Activated CD8-positive, alpha-beta T cell treated with anti-CD3 and anti-CD28 coated beads for 36 hours (primary cell): ENCODE measurements around the gene NAA38. TPM values are rescaled to one million over a fixed set of nuclear protein-coding genes. Genes with fewer than 3 reads are reported as not detected.

Experiments used
- ATAC-seq: fragments of 200-7000 bp; cut with Tn5 transposase; one replicate; pipeline ENCODE4 v1.10.0; 2021; ENCODE audit warnings: mild to moderate bottlenecking, moderate library complexity
- CTCF ChIA-PET: fragments of 350-600 bp; sonication (Branson Sonifier 250); formaldehyde crosslinking; loops from one replicate; lab custom pipeline; 2021; ENCODE audit warnings: antibody characterized with exemption; lab: Charles Lee
- POLR2A ChIA-PET: fragments of 350-600 bp; sonication (Branson Sonifier 250); formaldehyde crosslinking; loops from one replicate; lab custom pipeline; 2021; ENCODE audit warnings: antibody characterized with exemption; lab: Charles Lee
- DNase-seq: peaks from one replicate; pipeline ENCODE4 v3.0.0-alpha.2; 2020
- H3K27ac Mint-ChIP-seq: one replicate; pipeline ENCODE4 v1.8.0; 2021; ENCODE audit warnings: mild to moderate bottlenecking, mixed read lengths
- H3K27me3 Mint-ChIP-seq: one replicate; pipeline ENCODE4 v1.8.0; 2021; ENCODE audit warnings: mixed read lengths
- H3K36me3 Mint-ChIP-seq: one replicate; pipeline ENCODE4 v1.8.0; 2021; ENCODE audit warnings: low read depth, mixed read lengths
- H3K4me1 Mint-ChIP-seq: one replicate; pipeline ENCODE4 v1.8.0; 2021; ENCODE audit warnings: low read depth, mixed read lengths
- H3K4me3 Mint-ChIP-seq: one replicate; pipeline ENCODE4 v1.8.0; 2021; ENCODE audit warnings: mild to moderate bottlenecking, moderate library complexity, mixed read lengths
- H3K9me3 Mint-ChIP-seq: one replicate; pipeline ENCODE4 v1.8.0; 2021; ENCODE audit warnings: mixed read lengths
- intact Hi-C: fragments of 100-400 bp; cut with micrococcal nuclease; formaldehyde crosslinking; loops from one replicate; pipeline ENCODE4 v1.10.0; 2022
- total RNA-seq, 2 experiments: library from RNA; stranded (reverse); gene quantifications; one replicate each; pipeline ENCODE4 v1.2.3, GENCODE V29; 2021
- TF ChIP-seq, protein P1 (sequence below): fragments of 200-600 bp; IDR thresholded peaks from one replicate; pipeline ENCODE4 v1.8.0; 2022; ENCODE audit warnings: antibody characterized with exemption, mild to moderate bottlenecking

NAA38 gene
- total RNA-seq, 2 experiments from 2014 or later = 72.8 to 77.2 TPM

DNA sequence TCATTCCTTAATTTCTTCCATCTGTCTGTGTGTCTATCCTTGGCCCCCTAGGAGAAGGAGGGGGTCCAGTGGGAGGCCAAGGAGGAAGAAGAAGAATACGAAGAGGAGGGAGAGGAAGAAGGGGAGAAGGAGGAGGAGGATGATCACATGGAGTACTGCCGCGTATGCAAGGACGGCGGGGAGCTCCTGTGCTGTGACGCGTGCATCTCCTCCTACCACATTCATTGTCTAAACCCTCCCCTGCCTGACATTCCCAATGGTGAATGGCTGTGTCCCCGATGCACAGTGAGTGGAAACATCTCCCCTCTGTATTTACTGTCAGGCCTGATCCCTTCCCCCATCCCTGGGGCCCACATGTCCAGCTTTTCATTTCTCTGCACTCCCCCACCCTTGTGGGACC is 37.5 kb upstream of the NAA38 start:
- intact Hi-C loops = loop anchor here (5.0 kb wide), 1 partner anchor 33 kb away; no protein-coding TSS in a partner anchor
- DNase-seq (no peak), ATAC-seq (no peak)
- Mint-ChIP-seq H3K4me1 (peaks cover 15% of the 10 kb centered on the region), H3K27me3 (no peaks in the 10 kb centered on the region), H3K27ac (no peak overlapping the region), H3K4me3 (no peak overlapping the region), H3K36me3 (peaks cover 63% of the 10 kb centered on the region), H3K9me3 (no peaks in the 10 kb centered on the region)
- TF ChIP-seq, protein P1, sequence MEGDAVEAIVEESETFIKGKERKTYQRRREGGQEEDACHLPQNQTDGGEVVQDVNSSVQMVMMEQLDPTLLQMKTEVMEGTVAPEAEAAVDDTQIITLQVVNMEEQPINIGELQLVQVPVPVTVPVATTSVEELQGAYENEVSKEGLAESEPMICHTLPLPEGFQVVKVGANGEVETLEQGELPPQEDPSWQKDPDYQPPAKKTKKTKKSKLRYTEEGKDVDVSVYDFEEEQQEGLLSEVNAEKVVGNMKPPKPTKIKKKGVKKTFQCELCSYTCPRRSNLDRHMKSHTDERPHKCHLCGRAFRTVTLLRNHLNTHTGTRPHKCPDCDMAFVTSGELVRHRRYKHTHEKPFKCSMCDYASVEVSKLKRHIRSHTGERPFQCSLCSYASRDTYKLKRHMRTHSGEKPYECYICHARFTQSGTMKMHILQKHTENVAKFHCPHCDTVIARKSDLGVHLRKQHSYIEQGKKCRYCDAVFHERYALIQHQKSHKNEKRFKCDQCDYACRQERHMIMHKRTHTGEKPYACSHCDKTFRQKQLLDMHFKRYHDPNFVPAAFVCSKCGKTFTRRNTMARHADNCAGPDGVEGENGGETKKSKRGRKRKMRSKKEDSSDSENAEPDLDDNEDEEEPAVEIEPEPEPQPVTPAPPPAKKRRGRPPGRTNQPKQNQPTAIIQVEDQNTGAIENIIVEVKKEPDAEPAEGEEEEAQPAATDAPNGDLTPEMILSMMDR = no peak
- POLR2A ChIA-PET = interaction anchor here (1.2 kb wide), 1 partner anchor 9 kb away, joined by 4 read pairs; no protein-coding TSS in a partner anchor
- CTCF ChIA-PET = interaction anchor here (0.6 kb wide), 1 partner anchor 460 kb away, joined by 3 read pairs; the partner anchor contains the start of gene TMEM102

DNA sequence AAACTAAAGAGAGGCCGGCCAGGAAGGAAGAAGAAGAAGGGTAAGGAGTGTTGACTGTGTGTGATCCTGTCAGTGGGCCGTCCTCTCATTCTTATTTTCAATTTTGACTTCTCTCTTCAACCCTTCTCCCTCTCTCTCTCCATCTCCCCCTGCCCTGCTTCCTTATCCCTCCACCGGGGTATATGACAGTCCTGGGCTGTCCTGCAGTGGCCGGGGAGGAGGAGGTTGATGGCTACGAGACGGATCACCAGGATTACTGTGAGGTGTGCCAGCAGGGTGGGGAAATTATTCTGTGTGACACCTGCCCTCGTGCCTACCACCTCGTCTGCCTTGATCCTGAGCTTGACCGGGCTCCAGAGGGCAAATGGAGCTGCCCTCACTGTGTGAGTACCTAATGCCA is 36.9 kb upstream of the NAA38 start:
- ChIA-PET POLR2A (no interaction called here), CTCF (interaction anchor here (1.8 kb wide), 1 partner anchor 96 kb away, joined by 6 read pairs; no protein-coding TSS in a partner anchor)
- TF ChIP-seq, protein P1 = no peak
- Mint-ChIP-seq H3K27ac (no peak overlapping the region), H3K4me1 (peaks cover 18% of the 10 kb centered on the region), H3K4me3 (no peak overlapping the region), H3K9me3 (no peaks in the 10 kb centered on the region), H3K27me3 (no peaks in the 10 kb centered on the region), H3K36me3 (peaks cover 63% of the 10 kb centered on the region)
- DNase-seq (no peak), ATAC-seq (no peak)
- intact Hi-C loops = no loop called here

DNA sequence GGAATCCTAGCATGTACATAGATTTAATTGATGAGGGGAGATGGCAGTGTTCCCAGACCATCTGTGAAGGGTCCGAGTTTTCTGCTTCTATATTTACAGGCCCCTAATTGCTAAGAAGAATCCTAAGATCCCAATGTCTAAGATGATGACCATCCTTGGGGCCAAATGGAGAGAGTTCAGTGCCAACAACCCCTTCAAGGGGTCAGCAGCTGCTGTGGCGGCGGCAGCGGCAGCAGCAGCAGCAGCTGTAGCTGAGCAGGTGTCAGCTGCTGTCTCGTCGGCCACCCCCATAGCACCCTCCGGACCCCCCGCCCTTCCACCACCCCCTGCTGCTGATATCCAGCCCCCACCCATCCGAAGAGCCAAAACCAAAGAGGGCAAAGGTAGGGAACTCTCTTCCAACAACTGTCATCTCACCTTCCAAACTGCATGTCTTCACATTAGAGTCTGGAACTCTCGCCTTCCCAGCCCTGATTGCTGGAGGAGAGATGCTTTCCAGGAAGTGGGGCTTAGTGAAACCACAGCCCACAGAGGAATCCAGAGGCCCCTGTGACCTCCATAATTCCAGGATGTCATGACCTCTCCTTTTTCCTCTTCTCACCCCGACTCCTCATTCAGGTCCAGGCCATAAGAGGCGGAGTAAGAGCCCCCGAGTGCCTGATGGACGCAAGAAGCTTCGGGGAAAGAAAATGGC is 36.0 kb upstream of the NAA38 start:
- Mint-ChIP-seq H3K27ac (no peak overlapping the region), H3K27me3 (no peaks in the 10 kb centered on the region), H3K36me3 (peaks cover 63% of the 10 kb centered on the region), H3K4me1 (peaks cover 20% of the 10 kb centered on the region), H3K4me3 (no peak overlapping the region), H3K9me3 (no peaks in the 10 kb centered on the region)
- TF ChIP-seq, protein P1 = no peak
- CTCF ChIA-PET = interaction anchor here (1.8 kb wide), 1 partner anchor 97 kb away, joined by 6 read pairs; no protein-coding TSS in a partner anchor
- ATAC-seq (no peak), DNase-seq (no peak)
- POLR2A ChIA-PET = interaction anchor here (1.1 kb wide), 1 partner anchor 17 kb away, joined by 3 read pairs; no protein-coding TSS in a partner anchor
- intact Hi-C loops = no loop called here

DNA sequence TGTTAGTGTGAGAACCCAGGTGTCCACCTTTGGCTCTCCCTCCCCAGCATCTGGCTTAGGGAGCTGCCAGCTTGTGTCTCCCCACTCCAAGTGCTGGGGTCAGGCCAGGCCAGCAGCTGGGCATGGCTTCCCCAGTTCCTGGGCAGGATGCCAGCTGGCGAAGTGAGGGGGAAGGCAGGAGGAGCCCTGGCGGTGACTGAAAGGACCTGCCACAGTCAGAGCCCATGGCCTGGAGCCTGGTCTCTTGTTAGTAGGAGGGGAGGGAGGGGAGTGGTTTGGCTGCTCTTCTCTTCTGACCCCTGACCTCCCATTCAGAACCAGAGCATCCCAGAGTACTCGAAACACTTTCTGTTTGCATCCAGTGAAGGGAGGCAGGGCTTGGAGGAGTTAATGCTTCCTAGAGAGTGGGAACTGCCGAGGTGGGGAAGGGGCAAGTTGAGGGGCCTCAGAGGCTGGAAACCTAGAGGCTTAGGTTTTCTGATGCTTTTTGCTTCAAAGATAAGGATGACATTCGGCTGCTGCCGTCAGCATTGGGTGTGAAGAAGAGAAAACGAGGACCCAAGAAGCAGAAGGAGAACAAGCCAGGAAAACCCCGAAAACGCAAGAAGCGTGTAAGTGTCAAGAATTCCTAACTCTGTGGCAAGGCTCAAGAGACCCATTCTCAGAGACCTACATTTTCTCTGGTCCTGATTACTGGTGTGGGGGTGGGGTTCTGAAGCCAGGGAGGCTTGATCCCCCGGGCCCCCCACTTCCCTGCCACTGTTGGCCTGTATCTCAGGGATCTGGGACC is 32.0 kb upstream of the NAA38 start:
- ChIA-PET CTCF (interaction anchor here (1.0 to 1.1 kb wide), 3 partner anchors 18 to 152 kb away, joined by 3 to 4 read pairs (median 3); no protein-coding TSS in a partner anchor), POLR2A (interaction anchor here (0.9 to 1.8 kb wide), 4 partner anchors 9 to 100 kb away, joined by 3 to 9 read pairs (median 4); no protein-coding TSS in a partner anchor)
- DNase-seq (peak; percentile 62), ATAC-seq (no peak)
- Mint-ChIP-seq H3K4me3 (no peak overlapping the region), H3K9me3 (no peaks in the 10 kb centered on the region), H3K27ac (no peak overlapping the region), H3K4me1 (peaks cover 10% of the 10 kb centered on the region), H3K27me3 (no peaks in the 10 kb centered on the region), H3K36me3 (peaks cover 36% of the 10 kb centered on the region)
- intact Hi-C loops = loop anchor here (5.0 kb wide), 1 partner anchor 47 kb away; no protein-coding TSS in a partner anchor
- TF ChIP-seq, protein P1 = no peak
